ENCODE results near the gene USP37.

Gene USP37

GRCh38 chr2:218477247-218477646 is 90.9 kb downstream of the USP37 start:
- DNase-seq = no peak
- Histone ChIP-seq H3K9me3 (ENCODE audit: insufficient read depth, low read depth, low read length) (no peaks in the 10 kb centered on the region), H4K8ac (ENCODE audit: low read depth, low read length) (no peak overlapping the region), H3K14ac (ENCODE audit: low read length) (no peak overlapping the region), H3K4ac (ENCODE audit: low read depth, low read length) (no peak overlapping the region), H2AK5ac (ENCODE audit: low read length) (no peak overlapping the region), H2BK120ac (ENCODE audit: insufficient read depth, low read length, poor library complexity) (no peak overlapping the region), H2BK12ac (ENCODE audit: low read length) (no peak overlapping the region), H3K9ac (ENCODE audit: low read length) (no peak overlapping the region), H2AFZ (ENCODE audit: insufficient read depth, low read length, poor library complexity) (no peak overlapping the region), H3K4me1 (ENCODE audit: control insufficient read depth in 1 of 2, insufficient read depth in 2 of 2, low read length in 2 of 2) (no peaks in the 10 kb centered on the region), H4K12ac (ENCODE audit: low read depth, low read length) (no peak overlapping the region), H4K91ac (ENCODE audit: low read depth, low read length) (no peak overlapping the region), H3K4me3 (ENCODE audit: low read depth, low read length) (no peak overlapping the region), H3K27me3 (ENCODE audit: insufficient read depth, low read length) (no peaks in the 10 kb centered on the region), H3K36me3 (ENCODE audit: control insufficient read depth in 1 of 2, insufficient read depth in 2 of 2, low read length in 2 of 2) (peaks cover 7 to 12% of the 10 kb centered on the region in 2 experiments), H3K23ac (ENCODE audit: low read length) (no peak overlapping the region), H3K18ac (ENCODE audit: low read length) (no peak overlapping the region), H2BK5ac (ENCODE audit: low read depth, low read length, poor library complexity) (no peak overlapping the region), H3K4me2 (ENCODE audit: low read length) (no peak overlapping the region), H3K79me1 (ENCODE audit: low read length) (no peaks in the 10 kb centered on the region), H3K79me2 (ENCODE audit: control insufficient read depth, insufficient read depth, low read length, poor library complexity) (no peaks in the 10 kb centered on the region), H3K27ac (ENCODE audit: low read depth, low read length) (no peak overlapping the region)

DNA sequence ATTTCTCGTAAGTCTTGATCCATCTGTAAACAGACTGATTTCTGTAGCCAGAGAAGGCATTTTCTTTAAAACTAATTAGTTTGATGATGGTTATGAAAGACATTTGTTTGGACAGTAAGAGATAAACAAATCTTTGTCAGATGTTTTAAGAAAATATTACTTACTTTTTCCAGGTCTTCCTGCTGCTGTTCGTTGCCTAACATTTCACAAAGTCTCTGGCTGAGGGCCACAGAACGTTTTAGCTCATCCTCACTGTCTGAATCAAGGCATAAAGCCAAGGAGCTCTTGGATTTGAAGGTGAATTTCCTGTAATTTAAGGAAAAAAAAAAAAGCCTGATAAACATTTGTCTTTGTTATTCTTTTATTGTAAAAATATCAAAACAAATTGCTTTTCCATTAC is 91.5 kb downstream of the USP37 start:
- H3K27me3 ChIP-seq (ENCODE audit: insufficient read depth, low read length) = no peaks in the 10 kb centered on the region
- H4K8ac ChIP-seq (ENCODE audit: low read depth, low read length) = no peak overlapping the region
- WGBS (ENCODE audit: extremely low coverage, insufficient coverage, insufficient read length) = no CpG with 5 or more reads among the region's 3 CpGs
- H3K9me3 ChIP-seq (ENCODE audit: insufficient read depth, low read depth, low read length) = no peaks in the 10 kb centered on the region
- H3K18ac ChIP-seq (ENCODE audit: low read length) = no peak overlapping the region
- H2AFZ ChIP-seq (ENCODE audit: insufficient read depth, low read length, poor library complexity) = no peak overlapping the region
- no peak overlapping the region for H3K14ac ChIP-seq (ENCODE audit: low read length)
- DNase-seq = no peak
- H3K79me2 ChIP-seq (ENCODE audit: control insufficient read depth, insufficient read depth, low read length, poor library complexity) = no peaks in the 10 kb centered on the region
- H3K27ac ChIP-seq (ENCODE audit: low read depth, low read length) = no peak overlapping the region
- no peak overlapping the region for H2BK12ac ChIP-seq (ENCODE audit: low read length)
- no peak overlapping the region for H2BK120ac ChIP-seq (ENCODE audit: insufficient read depth, low read length, poor library complexity)
- no peak overlapping the region for H3K4ac ChIP-seq (ENCODE audit: low read depth, low read length)
- H3K36me3 ChIP-seq (ENCODE audit: control insufficient read depth in 1 of 2, insufficient read depth in 2 of 2, low read length in 2 of 2) = peaks cover 6 to 11% of the 10 kb centered on the region in 2 experiments
- H3K4me3 ChIP-seq (ENCODE audit: low read depth, low read length) = no peak overlapping the region
- H3K9ac ChIP-seq (ENCODE audit: low read length) = no peak overlapping the region
- H2AK5ac ChIP-seq (ENCODE audit: low read length) = no peak overlapping the region
- no peaks in the 10 kb centered on the region for H3K79me1 ChIP-seq (ENCODE audit: low read length)
- no peak overlapping the region for H4K91ac ChIP-seq (ENCODE audit: low read depth, low read length)
- H3K4me1 ChIP-seq (ENCODE audit: control insufficient read depth in 1 of 2, insufficient read depth in 2 of 2, low read length in 2 of 2) = no peaks in the 10 kb centered on the region
- no peak overlapping the region for H2BK5ac ChIP-seq (ENCODE audit: low read depth, low read length, poor library complexity)
- H3K23ac ChIP-seq (ENCODE audit: low read length) = no peak overlapping the region
- no peak overlapping the region for H3K4me2 ChIP-seq (ENCODE audit: low read length)
- H4K12ac ChIP-seq (ENCODE audit: low read depth, low read length) = no peak overlapping the region

DNA sequence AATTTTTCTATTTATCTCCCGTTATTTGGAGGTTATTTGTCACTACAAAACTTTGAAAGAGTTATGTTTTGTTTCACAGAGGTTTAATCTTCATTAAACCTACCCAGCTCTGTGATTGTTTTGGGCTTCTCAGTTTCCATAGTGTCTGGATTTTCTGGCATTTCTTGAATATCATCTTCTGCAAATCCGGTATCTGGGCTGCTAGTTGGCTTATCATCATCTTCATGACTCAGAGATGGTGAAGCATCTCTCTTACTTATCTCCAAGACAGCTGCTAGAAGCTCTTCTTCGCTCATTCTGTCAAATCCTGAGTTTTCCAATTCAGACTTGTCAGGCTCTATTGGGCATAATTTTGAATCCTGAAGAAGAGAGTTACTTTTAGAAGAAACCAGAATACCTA is 93.6 kb downstream of the USP37 start:
- no peak overlapping the region for H3K4me3 ChIP-seq (ENCODE audit: low read depth, low read length)
- no peak overlapping the region for H4K91ac ChIP-seq (ENCODE audit: low read depth, low read length)
- H2BK5ac ChIP-seq (ENCODE audit: low read depth, low read length, poor library complexity) = no peak overlapping the region
- H3K23ac ChIP-seq (ENCODE audit: low read length) = no peak overlapping the region
- WGBS (ENCODE audit: extremely low coverage, insufficient coverage, insufficient read length) = no CpG with 5 or more reads among the region's 3 CpGs
- no peak overlapping the region for H3K4me2 ChIP-seq (ENCODE audit: low read length)
- no peaks in the 10 kb centered on the region for H3K79me2 ChIP-seq (ENCODE audit: control insufficient read depth, insufficient read depth, low read length, poor library complexity)
- no peak overlapping the region for H3K18ac ChIP-seq (ENCODE audit: low read length)
- no peak overlapping the region for H3K9ac ChIP-seq (ENCODE audit: low read length)
- H2AK5ac ChIP-seq (ENCODE audit: low read length) = no peak overlapping the region
- H4K12ac ChIP-seq (ENCODE audit: low read depth, low read length) = no peak overlapping the region
- no peak overlapping the region for H3K14ac ChIP-seq (ENCODE audit: low read length)
- H3K27me3 ChIP-seq (ENCODE audit: insufficient read depth, low read length) = no peaks in the 10 kb centered on the region
- DNase-seq = peak; percentile 37 to 81
- no peak overlapping the region for H2AFZ ChIP-seq (ENCODE audit: insufficient read depth, low read length, poor library complexity)
- no peak overlapping the region for H2BK120ac ChIP-seq (ENCODE audit: insufficient read depth, low read length, poor library complexity)
- H3K4me1 ChIP-seq (ENCODE audit: control insufficient read depth in 1 of 2, insufficient read depth in 2 of 2, low read length in 2 of 2) = no peaks in the 10 kb centered on the region
- no peaks in the 10 kb centered on the region for H3K79me1 ChIP-seq (ENCODE audit: low read length)
- H3K4ac ChIP-seq (ENCODE audit: low read depth, low read length) = no peak overlapping the region
- H3K36me3 ChIP-seq (ENCODE audit: control insufficient read depth in 1 of 2, insufficient read depth in 2 of 2, low read length in 2 of 2) = peaks cover 4 to 9% of the 10 kb centered on the region in 2 experiments
- H3K9me3 ChIP-seq (ENCODE audit: insufficient read depth, low read depth, low read length) = no peaks in the 10 kb centered on the region
- H3K27ac ChIP-seq (ENCODE audit: low read depth, low read length) = no peak overlapping the region
- H2BK12ac ChIP-seq (ENCODE audit: low read length) = no peak overlapping the region
- H4K8ac ChIP-seq (ENCODE audit: low read depth, low read length) = no peak overlapping the region

GRCh38 chr2:218472988-218473387 is 95.2 kb downstream of the USP37 start:
- H3K27ac ChIP-seq (ENCODE audit: low read depth, low read length) = no peak overlapping the region
- no peaks in the 10 kb centered on the region for H3K27me3 ChIP-seq (ENCODE audit: insufficient read depth, low read length)
- no peak overlapping the region for H3K4me3 ChIP-seq (ENCODE audit: low read depth, low read length)
- no peaks in the 10 kb centered on the region for H3K79me2 ChIP-seq (ENCODE audit: control insufficient read depth, insufficient read depth, low read length, poor library complexity)
- H3K18ac ChIP-seq (ENCODE audit: low read length) = no peak overlapping the region
- no peaks in the 10 kb centered on the region for H3K79me1 ChIP-seq (ENCODE audit: low read length)
- H3K23ac ChIP-seq (ENCODE audit: low read length) = no peak overlapping the region
- H2BK12ac ChIP-seq (ENCODE audit: low read length) = no peak overlapping the region
- no peaks in the 10 kb centered on the region for H3K9me3 ChIP-seq (ENCODE audit: insufficient read depth, low read depth, low read length)
- no peak overlapping the region for H2AK5ac ChIP-seq (ENCODE audit: low read length)
- no peak for DNase-seq
- H2AFZ ChIP-seq (ENCODE audit: insufficient read depth, low read length, poor library complexity) = no peak overlapping the region
- no peak overlapping the region for H3K14ac ChIP-seq (ENCODE audit: low read length)
- no peak overlapping the region for H4K12ac ChIP-seq (ENCODE audit: low read depth, low read length)
- H4K8ac ChIP-seq (ENCODE audit: low read depth, low read length) = no peak overlapping the region
- no peak overlapping the region for H3K9ac ChIP-seq (ENCODE audit: low read length)
- H3K4me1 ChIP-seq (ENCODE audit: control insufficient read depth in 1 of 2, insufficient read depth in 2 of 2, low read length in 2 of 2) = no peaks in the 10 kb centered on the region
- no peak overlapping the region for H3K4ac ChIP-seq (ENCODE audit: low read depth, low read length)
- no peak overlapping the region for H2BK5ac ChIP-seq (ENCODE audit: low read depth, low read length, poor library complexity)
- no peak overlapping the region for H4K91ac ChIP-seq (ENCODE audit: low read depth, low read length)
- H3K36me3 ChIP-seq (ENCODE audit: control insufficient read depth in 1 of 2, insufficient read depth in 2 of 2, low read length in 2 of 2) = peaks cover 6 to 8% of the 10 kb centered on the region in 2 experiments
- no peak overlapping the region for H3K4me2 ChIP-seq (ENCODE audit: low read length)
- H2BK120ac ChIP-seq (ENCODE audit: insufficient read depth, low read length, poor library complexity) = no peak overlapping the region

All from trophoblast cell (in vitro differentiated cells and primary cell).